H54 (cell line): ENCODE results near the gene MUC12.
A peak's percentile ranks its signal among the peaks of the same experiment; 100 is the strongest.
"Not testable (repeated sequence)": the region's sequence is repeated elsewhere in the genome, so short reads cannot be mapped to it uniquely, and the experiment has no call there.

ENCODE experiments used
- DNase-seq: peaks from one replicate; pipeline ENCODE4 v3.0.0; 2011; ENCODE audit warnings: low spot score, mixed read lengths; ENCODE audit not compliant: insufficient read length
- FAIRE-seq: peaks from 3 replicates; lab custom pipeline; 2011; peaks lifted over from hg19 to GRCh38; lab: Jason Lieb, UNC
- POLR2A ChIP-seq: IDR thresholded peaks from 2 replicates; pipeline ENCODE4 v1.6.1; 2011; ENCODE audit warnings: low read depth, mild to moderate bottlenecking, low read length

The MUC12 gene

GRCh38 chr7:100965723-100966541, 3.4 kb upstream of the MUC12 start:
- DNase-seq (peak; percentile 99), FAIRE-seq (no peak)
- TF ChIP-seq POLR2A, result no peak

GRCh38 chr7:100966542-100967291, 2.6 kb upstream of the MUC12 start:
- DNase-seq (no peak), FAIRE-seq (no peak)
- no peak for TF ChIP-seq POLR2A

GRCh38 chr7:100967292-100967863, 2.0 kb upstream of the MUC12 start:
- FAIRE-seq, result no peak
- peak; percentile 57 for DNase-seq
- no peak for TF ChIP-seq POLR2A

GRCh38 chr7:100968031-100968430, 1.3 kb upstream of the MUC12 start:
- FAIRE-seq (no peak), DNase-seq (no peak)
- TF ChIP-seq POLR2A, result no peak

- no peak for TF ChIP-seq POLR2A
- DNase-seq (no peak), FAIRE-seq (no peak)
Observed at GRCh38 chr7:100968650-100969049, 715 bp upstream of the MUC12 start.

GRCh38 chr7:100971111-100972001, 2.0 kb downstream of the MUC12 start:
- no peak for FAIRE-seq
- no peak for TF ChIP-seq POLR2A

GRCh38 chr7:100972002-100972347, 2.6 kb downstream of the MUC12 start:
- no peak for TF ChIP-seq POLR2A
- FAIRE-seq, result no peak

More at GRCh38 chr7:100971111-100972001, 2.0 kb downstream of the MUC12 start:
- DNase-seq, result no peak

GRCh38 chr7:100974021-100974420, 4.7 kb downstream of the MUC12 start:
- DNase-seq (no peak), FAIRE-seq (no peak)
- TF ChIP-seq POLR2A, result no peak

More at GRCh38 chr7:100972002-100972347, 2.6 kb downstream of the MUC12 start:
- DNase-seq, result no peak

- no peak for DNase-seq
- no peak for TF ChIP-seq POLR2A
- FAIRE-seq, result no peak
Observed at GRCh38 chr7:100975371-100975821, 6.0 kb downstream of the MUC12 start.

- TF ChIP-seq POLR2A, result no peak
- DNase-seq (no peak), FAIRE-seq (no peak)
Observed at GRCh38 chr7:100978300-100978699, 8.9 kb downstream of the MUC12 start.

- DNase-seq (peak; percentile 68), FAIRE-seq (no peak)
- TF ChIP-seq POLR2A, result no peak
Observed at GRCh38 chr7:100983451-100984187, 14.3 kb downstream of the MUC12 start.

GRCh38 chr7:100984241-100984918, 15.0 kb downstream of the MUC12 start:
- DNase-seq, FAIRE-seq: not testable (repeated sequence)

- not testable (repeated sequence) for DNase-seq, FAIRE-seq
Observed at GRCh38 chr7:100985033-100985797, 15.8 kb downstream of the MUC12 start.
